ENCODE measurements around the gene CBL. TPM values are rescaled to one million over a fixed set of nuclear protein-coding genes. Genes with fewer than 3 reads are reported as not detected.

The CBL gene
- total RNA-seq, 1 donor from 2014 or later = 40.5 TPM

GRCh38 chr11:119263352-119263940, 57.3 kb downstream of the CBL start:
- H3K36me3 Mint-ChIP-seq (ENCODE audit: unreplicated experiment) = no peaks in the 10 kb centered on the region
- DNase-seq = no peak
- TF ChIP-seq, protein P1, sequence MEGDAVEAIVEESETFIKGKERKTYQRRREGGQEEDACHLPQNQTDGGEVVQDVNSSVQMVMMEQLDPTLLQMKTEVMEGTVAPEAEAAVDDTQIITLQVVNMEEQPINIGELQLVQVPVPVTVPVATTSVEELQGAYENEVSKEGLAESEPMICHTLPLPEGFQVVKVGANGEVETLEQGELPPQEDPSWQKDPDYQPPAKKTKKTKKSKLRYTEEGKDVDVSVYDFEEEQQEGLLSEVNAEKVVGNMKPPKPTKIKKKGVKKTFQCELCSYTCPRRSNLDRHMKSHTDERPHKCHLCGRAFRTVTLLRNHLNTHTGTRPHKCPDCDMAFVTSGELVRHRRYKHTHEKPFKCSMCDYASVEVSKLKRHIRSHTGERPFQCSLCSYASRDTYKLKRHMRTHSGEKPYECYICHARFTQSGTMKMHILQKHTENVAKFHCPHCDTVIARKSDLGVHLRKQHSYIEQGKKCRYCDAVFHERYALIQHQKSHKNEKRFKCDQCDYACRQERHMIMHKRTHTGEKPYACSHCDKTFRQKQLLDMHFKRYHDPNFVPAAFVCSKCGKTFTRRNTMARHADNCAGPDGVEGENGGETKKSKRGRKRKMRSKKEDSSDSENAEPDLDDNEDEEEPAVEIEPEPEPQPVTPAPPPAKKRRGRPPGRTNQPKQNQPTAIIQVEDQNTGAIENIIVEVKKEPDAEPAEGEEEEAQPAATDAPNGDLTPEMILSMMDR (IDR thresholded peaks at IDR 0.05; ENCODE audit: partially characterized antibody, unreplicated experiment) = no peak
- H3K4me3 Mint-ChIP-seq (ENCODE audit: unreplicated experiment) = no peak overlapping the region
- H3K4me1 Mint-ChIP-seq (ENCODE audit: low read depth, unreplicated experiment) = peaks cover 1% of the 10 kb centered on the region
- H3K9me3 Mint-ChIP-seq (ENCODE audit: unreplicated experiment) = no peaks in the 10 kb centered on the region
- no peaks in the 10 kb centered on the region for H3K27me3 Mint-ChIP-seq (ENCODE audit: unreplicated experiment)
- no peak overlapping the region for H3K27ac Mint-ChIP-seq (ENCODE audit: unreplicated experiment)

DNA sequence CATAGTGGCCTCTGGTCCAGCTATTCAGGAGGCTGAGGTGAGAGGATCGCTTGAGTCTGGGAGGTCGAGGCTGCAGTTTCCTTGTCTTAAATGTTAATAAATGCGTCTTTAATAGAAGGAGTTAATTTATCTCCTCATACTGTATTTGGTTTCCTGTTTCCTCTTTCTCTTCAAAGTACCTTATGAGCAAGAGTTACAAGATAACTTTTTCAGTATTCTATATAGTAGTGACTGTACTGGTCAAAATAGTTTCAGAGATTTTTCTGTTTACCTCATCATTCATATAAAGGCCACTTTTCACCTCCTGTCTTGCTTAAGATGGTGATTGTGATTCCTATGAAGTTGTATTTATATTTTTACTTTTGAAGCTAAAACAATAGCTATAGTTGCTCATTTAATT, 59.9 kb downstream of the CBL start:
- H3K9me3 Mint-ChIP-seq (ENCODE audit: unreplicated experiment) = no peaks in the 10 kb centered on the region
- H3K27ac Mint-ChIP-seq (ENCODE audit: unreplicated experiment) = no peak overlapping the region
- TF ChIP-seq, protein P1 (IDR thresholded peaks at IDR 0.05; ENCODE audit: partially characterized antibody, unreplicated experiment) = no peak
- H3K36me3 Mint-ChIP-seq (ENCODE audit: unreplicated experiment) = no peaks in the 10 kb centered on the region
- peaks cover 1% of the 10 kb centered on the region for H3K4me1 Mint-ChIP-seq (ENCODE audit: low read depth, unreplicated experiment)
- no peaks in the 10 kb centered on the region for H3K27me3 Mint-ChIP-seq (ENCODE audit: unreplicated experiment)
- no peak for DNase-seq
- no peak overlapping the region for H3K4me3 Mint-ChIP-seq (ENCODE audit: unreplicated experiment)

DNA sequence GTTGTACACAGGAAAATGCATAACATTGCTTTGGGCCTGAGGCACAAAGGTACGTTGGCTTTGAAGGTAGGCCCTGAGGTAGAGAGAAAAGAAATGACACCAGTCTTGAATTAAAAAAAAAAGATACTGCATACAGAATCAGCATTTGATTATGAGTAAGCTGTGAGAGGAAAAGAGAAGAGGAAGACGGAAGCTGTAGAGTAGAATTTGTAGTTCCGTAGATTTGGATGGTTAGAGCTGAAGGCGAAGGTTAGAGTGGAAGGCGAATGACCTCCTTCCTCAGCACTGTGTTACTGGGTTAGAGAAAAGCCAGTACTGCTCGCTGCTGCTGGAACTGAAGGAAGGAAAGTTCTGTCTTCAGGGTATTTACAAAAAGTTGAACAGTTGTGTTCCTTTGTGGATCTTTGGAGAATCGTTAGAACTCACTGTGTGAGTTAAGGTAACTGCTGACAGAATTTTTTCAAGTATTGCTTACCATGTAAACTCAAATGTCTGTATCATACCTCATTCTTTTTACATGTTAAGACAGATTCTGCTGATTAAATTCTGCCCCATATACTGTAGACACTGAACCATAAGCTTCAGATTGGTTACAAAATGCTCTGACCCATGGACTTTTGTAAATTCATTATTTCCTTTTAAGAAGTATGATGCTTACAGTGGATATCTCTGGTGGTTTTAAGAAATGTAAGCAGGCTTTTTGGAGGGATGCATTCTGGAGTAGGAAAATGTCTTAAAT, 60.5 kb downstream of the CBL start:
- TF ChIP-seq, protein P1 (IDR thresholded peaks at IDR 0.05; ENCODE audit: partially characterized antibody, unreplicated experiment) = no peak
- no peaks in the 10 kb centered on the region for H3K27me3 Mint-ChIP-seq (ENCODE audit: unreplicated experiment)
- H3K4me3 Mint-ChIP-seq (ENCODE audit: unreplicated experiment) = no peak overlapping the region
- no peak overlapping the region for H3K27ac Mint-ChIP-seq (ENCODE audit: unreplicated experiment)
- no peak for DNase-seq
- no peaks in the 10 kb centered on the region for H3K36me3 Mint-ChIP-seq (ENCODE audit: unreplicated experiment)
- H3K9me3 Mint-ChIP-seq (ENCODE audit: unreplicated experiment) = no peaks in the 10 kb centered on the region
- peaks cover 1% of the 10 kb centered on the region for H3K4me1 Mint-ChIP-seq (ENCODE audit: low read depth, unreplicated experiment)

- no peak overlapping the region for H3K4me3 Mint-ChIP-seq (ENCODE audit: unreplicated experiment)
- no peak for DNase-seq
- no peaks in the 10 kb centered on the region for H3K36me3 Mint-ChIP-seq (ENCODE audit: unreplicated experiment)
- no peak overlapping the region for H3K27ac Mint-ChIP-seq (ENCODE audit: unreplicated experiment)
- TF ChIP-seq, protein P1 (IDR thresholded peaks at IDR 0.05; ENCODE audit: partially characterized antibody, unreplicated experiment) = no peak
- no peaks in the 10 kb centered on the region for H3K27me3 Mint-ChIP-seq (ENCODE audit: unreplicated experiment)
- peaks cover 1% of the 10 kb centered on the region for H3K4me1 Mint-ChIP-seq (ENCODE audit: low read depth, unreplicated experiment)
- H3K9me3 Mint-ChIP-seq (ENCODE audit: unreplicated experiment) = no peaks in the 10 kb centered on the region
Observed at GRCh38 chr11:119267645-119268044, 61.5 kb downstream of the CBL start.

GRCh38 chr11:119273721-119274120, 67.6 kb downstream of the CBL start:
- Mint-ChIP-seq H3K4me1 (ENCODE audit: low read depth, unreplicated experiment) (no peaks in the 10 kb centered on the region), H3K36me3 (ENCODE audit: unreplicated experiment) (no peaks in the 10 kb centered on the region), H3K27me3 (ENCODE audit: unreplicated experiment) (no peaks in the 10 kb centered on the region)

More at GRCh38 chr11:119273721-119274120, 67.6 kb downstream of the CBL start:
- no peak overlapping the region for H3K27ac Mint-ChIP-seq (ENCODE audit: unreplicated experiment)
- TF ChIP-seq, protein P1 (IDR thresholded peaks at IDR 0.05; ENCODE audit: partially characterized antibody, unreplicated experiment) = no peak
- DNase-seq = no peak
- H3K9me3 Mint-ChIP-seq (ENCODE audit: unreplicated experiment) = no peaks in the 10 kb centered on the region
- H3K4me3 Mint-ChIP-seq (ENCODE audit: unreplicated experiment) = no peak overlapping the region

Measured in glutamatergic neuron (in vitro differentiated cells).